Lower leg skin (tissue), 4 donors: Measurements from ENCODE around the gene PXDN. TPM values are rescaled to one million over a fixed set of nuclear protein-coding genes. Genes with fewer than 3 reads are reported as not detected.
"Not testable (repeated sequence)": the region's sequence is repeated elsewhere in the genome, so short reads cannot be mapped to it uniquely, and the experiment has no call there.

Experiments used
- DNase-seq, 2 donors: peaks; one replicate each; pipeline ENCODE4 v3.0.0-alpha.2; 2019; ENCODE audit warnings: low spot score in 2 of 2
- H3K4me3 ChIP-seq: fragments of 200-600 bp; sonication (generic); 2 replicates; pipeline ENCODE4 v1.5.1; 2017; ENCODE audit warnings: mild to moderate bottlenecking, low read depth; ENCODE audit not compliant: poor library complexity, severe bottlenecking
- CTCF ChIP-seq, 3 donors: fragments of 450-650 bp; IDR thresholded peaks; one replicate each; pipeline ENCODE4 v1.5.1; 2016; ENCODE audit warnings: antibody characterized with exemption in 3 of 3, mild to moderate bottlenecking in 3 of 3, moderate library complexity in 2 of 3
- POLR2A ChIP-seq, 2 donors: fragments of 450-650 bp; IDR thresholded peaks; one replicate each; pipeline ENCODE4 v1.6.1; 2016 to 2017; ENCODE audit warnings: antibody characterized with exemption in 2 of 2, mild to moderate bottlenecking in 1 of 2, moderate library complexity in 1 of 2
- WGBS, 2 donors: methylation state at CpG; one replicate each; pipeline ENCODE4 v1.1.5; 2018; 5-methylcytosine and 5-hydroxymethylcytosine counted together
- intact Hi-C: fragments of 100-400 bp; cut with DNase I; formaldehyde crosslinking; loops from one replicate; pipeline ENCODE4 v1.15.0; 2023; ENCODE audit warnings: low total_unique reads
- total RNA-seq, 4 donors: library from RNA; depleted of rRNA; stranded (reverse); fragments of >200 nt; gene quantifications; one replicate each; pipeline ENCODE4 v1.1.0, GENCODE V29; 2016

Gene PXDN
- total RNA-seq, 4 donors from 2014 or later, result 4.7 to 13.7 (median 7.0) TPM

GRCh38 chr2:1702186-1702565 lies 42.1 kb downstream of the PXDN start:
- DNase-seq, result peak in 1 of 2 donors; percentile 58
- intact Hi-C loops, result no loop called here
- WGBS, 2 donors, result 64 to 78% methylated on average over 7 of the region's 7 CpGs
- no peak overlapping the region for H3K4me3 ChIP-seq
- TF ChIP-seq CTCF (IDR thresholded peaks at IDR 0.05) (no peak), POLR2A (IDR thresholded peaks at IDR 0.05) (no peak)

- intact Hi-C loops, result no loop called here
- 79 to 80% methylated on average over 20 of the region's 20 CpGs for WGBS, 2 donors
- no peak overlapping the region for H3K4me3 ChIP-seq
- TF ChIP-seq CTCF (IDR thresholded peaks at IDR 0.05) (no peak), POLR2A (IDR thresholded peaks at IDR 0.05) (no peak)
- DNase-seq, result peak in 1 of 2 donors; percentile 78
Measured at GRCh38 chr2:1701556-1702185, 42.6 kb downstream of the PXDN start.

GRCh38 chr2:1701020-1701419 lies 43.3 kb downstream of the PXDN start:
- no peak overlapping the region for H3K4me3 ChIP-seq
- TF ChIP-seq CTCF (IDR thresholded peaks at IDR 0.05), result no peak
- TF ChIP-seq POLR2A (IDR thresholded peaks at IDR 0.05), result no peak
- intact Hi-C loops, result no loop called here
- DNase-seq, result peak in 1 of 2 donors; percentile 58
- 92 to 93% methylated on average over 9 of the region's 9 CpGs for WGBS, 2 donors

GRCh38 chr2:1700427-1700826 lies 43.9 kb downstream of the PXDN start:
- H3K4me3 ChIP-seq, intact Hi-C loops: not testable (repeated sequence)
- peak in 1 of 2 donors; percentile 79 for DNase-seq
- 96% methylated on average over 10 of the region's 10 CpGs for WGBS, 2 donors

GRCh38 chr2:1698188-1698945 lies 45.9 kb downstream of the PXDN start:
- WGBS, 2 donors, result 52 to 54% methylated on average over 10 of the region's 10 CpGs
- intact Hi-C loops, result no loop called here
- TF ChIP-seq CTCF (IDR thresholded peaks at IDR 0.05), result no peak
- TF ChIP-seq POLR2A (IDR thresholded peaks at IDR 0.05), result no peak
- no peak overlapping the region for H3K4me3 ChIP-seq
- DNase-seq, result peak in 1 of 2 donors; percentile 42

- no peak overlapping the region for H3K4me3 ChIP-seq
- DNase-seq, result peak in 1 of 2 donors; percentile 84
- 91% methylated on average over 9 of the region's 9 CpGs for WGBS, 2 donors
- intact Hi-C loops, result no loop called here
- TF ChIP-seq CTCF (IDR thresholded peaks at IDR 0.05) (no peak), POLR2A (IDR thresholded peaks at IDR 0.05) (no peak)
Measured at GRCh38 chr2:1697601-1698000, 46.7 kb downstream of the PXDN start.
